Measurements from ENCODE around the gene SLC24A3.

SLC24A3 gene

GRCh38 chr20:19761841-19762240 is 549.4 kb downstream of the SLC24A3 start:
- ChIA-PET POLR2A (no interaction called here), CTCF (interaction anchor here (1.0 kb wide), 1 partner anchor 22 kb away, joined by 4 read pairs; no protein-coding TSS in a partner anchor)
- Histone ChIP-seq H3K27ac (ENCODE audit: extremely low read depth, low read depth, low read length) (no peak overlapping the region), H3K4me1 (ENCODE audit: control insufficient read depth, insufficient read depth, low read length) (peaks cover 5% of the 10 kb centered on the region; the same call in 1 of the 2 replicates), H3K36me3 (ENCODE audit: control insufficient read depth in 2 of 2, insufficient read depth in 1 of 2, low read length in 2 of 2) (no peaks in the 10 kb centered on the region), H3K4me3 (ENCODE audit: low read depth, low read length) (no peak overlapping the region), H3K9me3 (ENCODE audit: control insufficient read depth, insufficient read depth, low read depth, low read length) (no peaks in the 10 kb centered on the region)
- TF ChIP-seq ZNF549 (tag by site-specific recombination; IDR thresholded peaks at IDR 0.05) (no peak), ZNF311 (tag by site-specific recombination; IDR thresholded peaks at IDR 0.05; ENCODE audit: borderline replicate concordance) (no peak), ZNF521 (tag by site-specific recombination; IDR thresholded peaks at IDR 0.05) (no peak), MYNN (tag by site-specific recombination; IDR thresholded peaks at IDR 0.05; ENCODE audit: borderline replicate concordance) (no peak), ZNF398 (tag by site-specific recombination; IDR thresholded peaks at IDR 0.05) (no peak), ZNF18 (tag by site-specific recombination; IDR thresholded peaks at IDR 0.05) (no peak), ZNF488 (tag by site-specific recombination; IDR thresholded peaks at IDR 0.05) (no peak), KLF16 (tag by site-specific recombination; IDR thresholded peaks at IDR 0.05) (no peak), PRDM10 (tag by site-specific recombination; IDR thresholded peaks at IDR 0.05) (no peak), SCRT1 (tag by site-specific recombination; IDR thresholded peaks at IDR 0.05; ENCODE audit: borderline replicate concordance) (no peak), ZNF416 (tag by site-specific recombination; IDR thresholded peaks at IDR 0.05) (no peak), ZNF510 (tag by site-specific recombination; IDR thresholded peaks at IDR 0.05; ENCODE audit: insufficient replicate concordance) (no peak), ZNF639 (tag by site-specific recombination; IDR thresholded peaks at IDR 0.05) (no peak), ZNF133 (tag by site-specific recombination; IDR thresholded peaks at IDR 0.05) (no peak), ZNF366 (tag by site-specific recombination; conservative IDR thresholded peaks at IDR 0.05) (no peak), HOXC10 (CRISPR knock-in tag; IDR thresholded peaks at IDR 0.05) (no peak)

GRCh38 chr20:19764207-19764606 is 551.8 kb downstream of the SLC24A3 start:
- ChIA-PET CTCF (no interaction called here), POLR2A (no interaction called here)
- Histone ChIP-seq H3K4me3 (ENCODE audit: low read depth, low read length) (no peak overlapping the region), H3K4me1 (ENCODE audit: control insufficient read depth, insufficient read depth, low read length) (0 out of 2 replicates have a peak, but pooled peaks cover 3% of the 10 kb centered on the region), H3K36me3 (ENCODE audit: control insufficient read depth in 2 of 2, insufficient read depth in 1 of 2, low read length in 2 of 2) (no peaks in the 10 kb centered on the region), H3K9me3 (ENCODE audit: control insufficient read depth, insufficient read depth, low read depth, low read length) (no peaks in the 10 kb centered on the region), H3K27ac (ENCODE audit: extremely low read depth, low read depth, low read length) (no peak overlapping the region)
- TF ChIP-seq ZNF600 (tag by site-specific recombination; IDR thresholded peaks at IDR 0.05) (no peak), ATF2 (tag by site-specific recombination; IDR thresholded peaks at IDR 0.05; ENCODE audit: low read depth) (no peak), ZNF624 (tag by site-specific recombination; IDR thresholded peaks at IDR 0.05) (no peak), ZNF560 (tag by site-specific recombination; IDR thresholded peaks at IDR 0.05; ENCODE audit: borderline replicate concordance) (no peak)
